Hepatocyte (in vitro differentiated cells): ENCODE results near the gene TMEM45A. TPM values are rescaled to one million over a fixed set of nuclear protein-coding genes. Genes with fewer than 3 reads are reported as not detected.

Source experiments
- DNase-seq: peaks from one replicate; pipeline ENCODE4 v3.0.0-alpha.2; 2016; ENCODE audit warnings: low spot score
- H2AFZ ChIP-seq: fragments of 200-600 bp; sonication (generic); 2 replicates; pipeline ENCODE4 v1.6.0; 2016; ENCODE audit warnings: antibody characterized with exemption, mild to moderate bottlenecking
- H3K27ac ChIP-seq: fragments of 200-600 bp; sonication (generic); 2 replicates; pipeline ENCODE4 v1.5.1; 2016; ENCODE audit warnings: mild to moderate bottlenecking
- H3K27me3 ChIP-seq: fragments of 200-600 bp; sonication (generic); 2 replicates; pipeline ENCODE4 v1.6.1; 2016
- H3K36me3 ChIP-seq: fragments of 200-600 bp; sonication (generic); replicated peaks from 2 replicates; pipeline ENCODE4 v1.5.1; 2016; ENCODE audit warnings: low read depth; ENCODE audit not compliant: insufficient read depth
- H3K4me1 ChIP-seq: fragments of 200-600 bp; sonication (generic); 2 replicates; pipeline ENCODE4 v1.5.1; 2016; ENCODE audit warnings: mild to moderate bottlenecking, moderate library complexity; ENCODE audit not compliant: insufficient read depth
- H3K4me2 ChIP-seq: fragments of 200-600 bp; sonication (generic); 2 replicates; pipeline ENCODE4 v1.6.0; 2016
- H3K4me3 ChIP-seq: fragments of 200-600 bp; sonication (generic); 2 replicates; pipeline ENCODE4 v1.5.1; 2016; ENCODE audit warnings: mild to moderate bottlenecking
- H3K79me2 ChIP-seq: fragments of 200-600 bp; sonication (generic); 2 replicates; pipeline ENCODE4 v1.6.0; 2017; ENCODE audit warnings: mild to moderate bottlenecking
- H3K9me2 ChIP-seq: fragments of 200-600 bp; sonication (generic); replicated peaks from 2 replicates; pipeline ENCODE4 v1.6.0; 2017; ENCODE audit warnings: mild to moderate bottlenecking; ENCODE audit not compliant: insufficient read depth
- H3K9me3 ChIP-seq: fragments of 200-600 bp; sonication (generic); 2 replicates; pipeline ENCODE4 v1.5.1; 2016; ENCODE audit warnings: low read depth, mild to moderate bottlenecking
- H4K20me1 ChIP-seq: fragments of 200-600 bp; sonication (generic); 2 replicates; pipeline ENCODE4 v1.6.0; 2016; ENCODE audit warnings: mild to moderate bottlenecking; ENCODE audit not compliant: insufficient read depth, poor library complexity, severe bottlenecking
- CTCF ChIP-seq: fragments of 200-600 bp; sonication (generic); IDR thresholded peaks from 2 replicates; pipeline ENCODE4 v1.5.1; 2016; ENCODE audit warnings: antibody characterized with exemption, mild to moderate bottlenecking; ENCODE audit not compliant: poor library complexity
- EZH2 ChIP-seq: fragments of 200-600 bp; sonication (generic); IDR thresholded peaks from 2 replicates; pipeline ENCODE4 v1.6.1; 2016; ENCODE audit warnings: antibody characterized with exemption, mild to moderate bottlenecking, borderline replicate concordance
- EZH2phosphoT487 ChIP-seq: fragments of 200-600 bp; sonication (generic); IDR thresholded peaks from one replicate; pipeline ENCODE4 v1.6.1; 2018; ENCODE audit warnings: antibody characterized with exemption, mild to moderate bottlenecking, low read depth, moderate library complexity; ENCODE audit not compliant: unreplicated experiment, severe bottlenecking
- WGBS: methylation state at CpG from one replicate; pipeline ENCODE4 v1.1.6; 2016; ENCODE audit warnings: low lambda C conversion rate; ENCODE audit errors: missing lambda C conversion rate; 5-methylcytosine and 5-hydroxymethylcytosine counted together
- polyA plus RNA-seq: library from polyadenylated mRNA; unstranded; fragments of >200 nt; fragmentation: Nextera tagmentation; extraction: Ambion mirVana; gene quantifications from 2 replicates; pipeline ENCODE4 v1.2.1, GENCODE V29; 2016
- total RNA-seq: library from RNA; depleted of rRNA; stranded (reverse); fragments of >200 nt; gene quantifications from 2 replicates; pipeline ENCODE4 v1.2.3, GENCODE V29; 2014

Gene TMEM45A
- total and polyA plus RNA-seq, 2 experiments from 2014 or later = 82.6 to 88.0 TPM

- H3K4me3 ChIP-seq = no peak overlapping the region
- peak overlapping the region; percentile 61 for H3K27ac ChIP-seq
- H2AFZ ChIP-seq = no peak overlapping the region
- H3K9me2 ChIP-seq = no peaks in the 10 kb centered on the region
- DNase-seq = no peak
- H3K4me1 ChIP-seq = peaks cover 13% of the 10 kb centered on the region
- TF ChIP-seq EZH2 = no peak
- no peak for TF ChIP-seq EZH2phosphoT487
- no peak for TF ChIP-seq CTCF
- H3K79me2 ChIP-seq = no peaks in the 10 kb centered on the region
- 51% methylated on average over 7 of the region's 7 CpGs for WGBS
- H3K4me2 ChIP-seq = peak overlapping the region; percentile 18
- H3K9me3 ChIP-seq = no peaks in the 10 kb centered on the region
- H3K36me3 ChIP-seq = no peaks in the 10 kb centered on the region
- H4K20me1 ChIP-seq = no peaks in the 10 kb centered on the region
- no peaks in the 10 kb centered on the region for H3K27me3 ChIP-seq
Observed at GRCh38 chr3:100561459-100562158, 69.2 kb downstream of the TMEM45A start.

GRCh38 chr3:100562224-100562857, 69.9 kb downstream of the TMEM45A start:
- 62% methylated on average over 4 of the region's 4 CpGs for WGBS
- Histone ChIP-seq H3K79me2 (no peaks in the 10 kb centered on the region), H4K20me1 (no peaks in the 10 kb centered on the region), H2AFZ (no peak overlapping the region), H3K9me2 (no peaks in the 10 kb centered on the region), H3K36me3 (no peaks in the 10 kb centered on the region), H3K27ac (peak overlapping the region; percentile 61), H3K9me3 (no peaks in the 10 kb centered on the region), H3K4me1 (peaks cover 13% of the 10 kb centered on the region), H3K4me3 (no peak overlapping the region), H3K4me2 (no peak overlapping the region), H3K27me3 (no peaks in the 10 kb centered on the region)
- TF ChIP-seq EZH2phosphoT487 (no peak), CTCF (no peak), EZH2 (no peak)
- DNase-seq = no peak

- Histone ChIP-seq H3K4me2 (no peak overlapping the region), H3K36me3 (no peaks in the 10 kb centered on the region), H3K9me3 (no peaks in the 10 kb centered on the region), H4K20me1 (no peaks in the 10 kb centered on the region), H3K4me3 (no peak overlapping the region), H3K27ac (no peak overlapping the region), H2AFZ (no peak overlapping the region), H3K79me2 (no peaks in the 10 kb centered on the region), H3K9me2 (no peaks in the 10 kb centered on the region), H3K4me1 (peaks cover 13% of the 10 kb centered on the region), H3K27me3 (no peaks in the 10 kb centered on the region)
- DNase-seq = no peak
- WGBS = 63% methylated on average over 1 of the region's 1 CpG
- TF ChIP-seq EZH2phosphoT487 (no peak), CTCF (no peak), EZH2 (no peak)
Observed at GRCh38 chr3:100563228-100563627, 70.8 kb downstream of the TMEM45A start.
